UCSD-AML1 (cell line): ENCODE measurements around the gene MYO9A.
"Not testable (repeated sequence)": the region's sequence is repeated elsewhere in the genome, so short reads cannot be mapped to it uniquely, and the experiment has no call there.

Experiments
- DNase-seq: peaks from one replicate; lab custom pipeline; 2025; ENCODE audit not compliant: unreplicated experiment; lab: John Stamatoyannopoulos, UW

MYO9A gene

DNA sequence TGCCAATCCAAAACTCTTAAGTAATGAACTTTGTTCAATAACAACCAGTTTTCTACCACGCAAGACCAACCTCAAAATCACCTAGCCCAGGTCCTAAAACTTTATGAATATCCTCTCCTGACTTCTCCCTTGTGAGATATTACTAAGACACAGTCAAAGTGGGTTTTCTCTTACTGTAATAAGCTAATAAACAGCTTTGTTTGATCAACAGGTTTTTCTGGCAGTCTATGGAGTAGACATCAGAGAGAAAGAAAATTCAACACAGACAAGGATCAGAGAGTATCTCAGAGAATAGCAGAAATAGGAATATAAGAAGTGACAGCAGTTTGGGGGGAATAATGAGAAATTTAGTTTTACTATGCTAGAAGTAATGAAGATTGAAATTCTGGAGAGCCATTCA lies 228.0 kb downstream of the MYO9A start:
- no peak for DNase-seq

DNA sequence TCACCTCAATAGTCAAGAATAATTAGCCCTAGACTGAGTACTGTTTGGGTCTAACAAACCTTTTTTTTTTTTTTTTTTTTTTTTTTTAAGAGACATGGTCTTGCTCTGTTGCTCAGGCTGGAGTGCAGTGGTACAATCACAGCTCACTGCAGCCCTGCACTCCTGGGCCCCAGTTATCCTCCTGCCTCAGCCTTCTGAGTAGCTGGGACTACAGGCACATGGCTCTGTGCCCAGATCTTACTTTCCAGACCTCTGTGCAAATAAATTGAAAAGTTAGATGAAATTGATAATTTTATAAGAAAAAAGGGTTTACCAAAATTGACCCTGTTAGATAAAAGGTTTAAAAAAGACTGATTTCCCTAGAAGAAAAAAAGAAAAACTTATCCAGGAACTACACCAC lies 228.6 kb downstream of the MYO9A start:
- DNase-seq, result no peak

DNA sequence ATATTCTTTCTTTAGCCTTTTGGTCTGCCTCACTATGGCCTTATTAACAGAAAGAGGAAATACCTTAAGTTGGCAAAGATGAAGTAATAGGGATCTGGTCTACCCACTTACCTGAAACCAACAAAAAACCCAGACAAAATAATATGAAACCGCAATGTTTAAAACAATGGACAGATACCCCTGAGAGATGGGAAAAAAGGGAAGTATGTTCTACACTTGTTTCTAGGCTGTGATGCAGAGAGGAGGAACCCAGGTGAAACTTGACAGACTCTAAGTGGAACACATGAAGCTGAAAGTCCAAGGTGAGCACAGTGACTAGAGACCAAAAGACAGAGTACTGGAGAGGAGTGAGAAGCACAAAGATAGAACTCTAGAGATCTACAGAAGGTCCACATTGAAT lies 229.2 kb downstream of the MYO9A start:
- no peak for DNase-seq

DNA sequence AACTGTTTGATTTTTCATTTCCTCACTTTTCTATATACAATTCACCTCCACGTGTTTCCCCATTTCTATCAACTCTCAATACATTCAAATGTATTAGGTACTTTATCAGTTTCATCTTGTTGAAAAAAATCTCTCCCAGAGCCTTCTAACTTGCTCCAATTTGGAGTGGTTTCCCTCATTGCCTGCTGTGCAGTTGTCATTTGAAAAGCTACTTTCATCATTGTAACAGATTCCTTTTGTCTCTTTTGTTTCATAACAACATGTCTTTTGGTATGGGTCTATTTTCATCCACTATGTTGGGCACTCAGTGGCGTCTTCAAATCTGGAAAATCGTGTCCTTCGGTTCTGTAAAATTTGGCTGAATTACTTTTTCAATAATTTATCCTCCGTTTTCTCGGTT lies 232.6 kb downstream of the MYO9A start:
- no peak for DNase-seq

DNA sequence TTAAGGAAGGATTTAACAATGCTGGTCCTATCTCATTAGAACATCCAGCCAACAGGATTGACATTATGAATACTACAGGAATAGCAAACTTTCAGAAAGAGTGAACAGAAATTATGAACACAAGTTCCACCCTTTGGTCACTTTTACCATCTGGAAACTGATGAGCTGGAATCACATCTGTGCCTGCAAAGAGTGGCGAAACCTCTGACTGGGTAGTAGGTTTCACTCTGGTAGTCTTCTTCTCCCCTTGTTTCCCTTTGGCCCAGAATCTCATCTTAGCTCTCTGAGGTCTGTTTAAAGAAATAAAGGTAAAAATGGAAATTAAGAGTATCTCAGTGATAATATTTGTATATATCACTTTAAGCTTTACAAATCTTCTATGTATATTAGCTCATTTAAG lies 234.5 kb downstream of the MYO9A start:
- DNase-seq, result no peak

DNA sequence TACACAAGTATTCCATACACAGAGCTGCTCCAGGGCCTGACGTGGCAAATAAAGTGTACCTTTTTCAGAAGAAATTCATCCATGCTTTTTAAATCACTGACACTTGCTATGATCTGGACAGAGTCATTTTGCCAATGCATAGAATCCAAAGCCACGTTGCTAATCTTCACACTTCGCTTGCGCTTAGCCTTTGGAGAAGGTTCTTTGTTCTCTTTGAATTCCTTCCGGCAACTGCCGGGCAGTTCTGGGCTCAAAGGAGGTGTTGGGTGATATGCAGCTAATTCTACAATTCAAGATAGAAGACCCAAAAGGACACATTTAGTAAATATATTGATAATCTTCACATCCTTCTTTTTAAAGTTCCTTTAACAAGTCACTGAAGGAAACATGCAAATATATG lies 237.7 kb downstream of the MYO9A start:
- DNase-seq, result no peak

DNA sequence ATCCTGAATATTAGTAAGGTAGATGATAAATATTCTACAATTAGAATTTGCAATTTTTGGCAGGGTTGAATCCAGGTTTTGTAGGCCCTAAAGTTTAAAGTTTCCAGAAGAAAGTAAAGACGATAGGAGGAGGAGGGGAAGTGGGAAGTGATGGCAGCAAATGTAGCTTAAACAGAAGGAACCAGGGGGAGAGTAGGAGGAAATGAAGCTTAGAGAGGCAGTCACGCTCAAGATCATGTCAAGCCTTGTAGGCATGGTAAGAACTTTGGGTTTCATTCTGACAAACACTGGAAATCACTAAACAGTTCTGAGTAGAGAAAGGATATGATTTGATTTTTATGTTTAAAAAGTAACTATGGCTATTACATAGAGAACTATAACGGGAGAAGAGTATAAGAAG lies 243.7 kb downstream of the MYO9A start:
- DNase-seq, result no peak

DNA sequence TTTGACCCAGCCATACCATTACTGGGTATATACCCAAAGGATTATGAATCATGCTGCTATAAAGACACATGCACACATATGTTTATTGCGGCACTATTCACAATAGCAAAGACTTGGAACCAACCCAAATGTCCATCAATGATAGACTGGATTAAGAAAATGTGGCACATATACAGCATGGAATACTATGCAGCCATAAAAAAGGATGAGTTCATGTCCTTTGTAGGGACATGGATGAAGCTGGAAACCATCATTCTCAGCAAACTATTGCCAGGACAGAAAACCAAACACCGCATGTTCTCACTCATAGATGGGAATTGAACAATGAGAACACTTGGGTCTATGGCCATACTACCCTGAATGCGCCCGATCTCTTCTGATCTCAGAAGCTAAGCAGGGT lies 259.7 kb downstream of the MYO9A start:
- not testable (repeated sequence) for DNase-seq

DNA sequence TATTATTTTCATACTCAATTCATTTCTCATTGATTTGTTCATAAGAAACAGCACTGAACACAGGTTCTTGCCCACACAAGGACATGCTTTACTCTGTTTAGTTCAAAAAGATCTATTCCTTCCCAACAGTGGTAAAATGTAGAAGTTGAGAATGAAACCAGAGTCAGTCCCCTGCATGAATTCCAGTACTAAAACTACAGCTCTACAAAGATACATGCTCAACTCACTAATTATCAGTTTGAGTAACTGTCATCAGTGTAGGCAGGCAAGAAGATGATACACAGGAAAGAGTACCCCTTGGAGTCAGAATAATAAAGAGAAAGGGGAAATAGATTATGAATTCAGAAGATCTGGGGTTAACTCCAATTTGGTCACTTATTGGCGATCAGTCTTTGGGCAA lies 264.4 kb downstream of the MYO9A start:
- no peak for DNase-seq

DNA sequence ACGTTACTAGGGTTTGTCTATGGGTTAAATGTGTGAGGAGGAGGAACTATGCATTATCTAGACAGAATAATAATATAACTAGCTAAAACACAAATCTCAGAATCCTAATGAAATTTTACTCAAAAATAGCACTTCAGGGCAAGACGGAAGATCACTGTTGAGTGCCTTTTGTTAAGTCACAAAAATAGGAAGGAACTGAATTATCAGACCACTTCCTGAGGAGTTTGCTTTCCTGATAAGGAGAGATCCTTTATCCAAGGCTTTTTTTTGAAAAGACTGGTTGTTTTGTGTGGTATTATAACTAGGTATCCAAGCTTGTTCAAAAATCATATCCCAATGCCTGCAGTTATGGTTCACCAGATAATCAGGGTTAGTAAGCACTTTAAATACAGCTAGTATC lies 273.0 kb downstream of the MYO9A start:
- no peak for DNase-seq

DNA sequence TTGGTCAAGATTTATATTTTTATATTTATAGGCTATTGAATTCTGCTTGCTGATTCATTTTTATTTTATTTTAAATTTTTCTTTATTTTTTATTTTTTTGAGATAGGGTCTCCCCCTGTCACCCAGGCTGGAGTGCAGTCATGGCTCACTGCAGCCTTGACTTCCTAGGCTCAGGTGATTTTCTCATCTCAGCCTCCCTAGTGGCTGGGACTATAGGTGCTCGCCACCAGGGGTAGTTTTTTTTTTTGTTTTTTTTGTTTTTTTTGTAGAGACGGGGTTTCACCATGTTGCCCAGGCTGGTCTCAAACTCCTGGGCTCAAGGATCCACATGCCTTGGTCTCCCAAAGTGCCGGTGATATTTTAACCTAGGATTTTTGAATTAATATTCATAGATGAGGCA lies 276.4 kb downstream of the MYO9A start:
- DNase-seq, result no peak

DNA sequence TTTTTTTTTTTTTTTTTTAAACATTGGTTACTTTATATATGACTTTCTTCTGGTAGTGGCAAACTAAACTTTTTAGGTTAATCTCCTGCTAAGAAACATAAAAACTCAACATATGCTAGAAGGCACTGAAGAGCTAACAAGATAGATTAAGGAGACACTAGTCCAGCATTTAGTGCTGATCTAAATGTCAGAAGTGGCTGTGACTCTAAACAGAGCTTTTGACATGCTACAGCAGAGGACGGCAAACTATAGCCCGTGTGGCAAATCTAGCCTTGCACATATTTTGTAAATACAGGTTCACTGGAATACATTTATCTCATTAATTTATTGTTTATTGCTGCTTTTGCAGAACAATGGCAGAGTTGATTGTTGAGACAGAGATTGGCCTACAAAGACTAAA lies 287.0 kb downstream of the MYO9A start:
- no peak for DNase-seq

DNA sequence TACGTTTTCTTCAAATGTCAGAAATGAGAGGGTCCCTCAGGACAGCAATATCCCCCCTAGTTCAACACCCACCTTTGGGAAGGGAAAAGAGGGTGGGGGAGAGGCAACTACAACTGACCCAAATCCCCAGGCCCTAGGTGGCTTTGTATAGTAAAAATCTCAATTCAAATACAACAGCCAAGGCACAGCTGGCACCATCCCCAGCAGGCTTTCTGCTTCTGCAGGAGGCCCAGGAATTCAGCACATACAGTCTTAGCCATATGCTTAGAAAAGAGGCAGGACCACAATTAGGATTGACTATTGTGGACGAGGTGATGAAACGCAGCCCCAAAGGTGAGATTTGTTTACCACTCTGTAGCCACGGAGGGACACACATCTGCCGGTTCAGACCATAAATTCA lies 291.8 kb downstream of the MYO9A start:
- DNase-seq, result no peak

DNA sequence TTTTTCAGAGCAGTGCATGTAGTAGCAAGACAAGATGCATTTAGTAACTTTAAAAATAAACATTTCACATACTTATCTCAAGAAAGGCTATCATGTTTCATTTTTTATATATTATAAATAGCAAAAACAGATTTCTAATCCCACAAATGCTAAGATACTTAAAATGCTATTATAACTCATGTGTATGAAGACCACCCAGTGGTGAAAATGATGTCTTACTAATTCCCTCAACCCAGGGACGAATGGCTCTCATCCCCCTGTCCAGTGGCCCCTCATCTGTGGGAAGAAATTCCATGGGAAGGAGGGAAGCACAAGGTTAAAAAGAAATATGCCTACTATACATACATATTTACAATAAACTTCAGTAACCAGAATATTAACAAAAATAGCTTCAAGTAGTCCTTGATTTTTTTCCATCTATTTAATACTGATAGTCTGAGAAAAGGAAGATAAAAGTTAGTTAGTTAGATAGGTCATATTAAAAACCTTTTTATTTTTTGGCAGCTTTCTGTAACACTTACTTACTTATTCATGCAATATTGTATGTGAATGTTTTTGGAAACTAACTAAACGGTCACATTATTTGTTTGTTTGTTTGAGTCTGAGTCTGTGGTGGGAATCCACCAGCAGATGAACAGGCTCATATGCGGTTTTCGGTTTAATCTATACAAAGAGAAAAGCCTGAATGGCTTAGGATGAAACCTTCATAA lies 292.8 kb downstream of the MYO9A start:
- no peak for DNase-seq

DNA sequence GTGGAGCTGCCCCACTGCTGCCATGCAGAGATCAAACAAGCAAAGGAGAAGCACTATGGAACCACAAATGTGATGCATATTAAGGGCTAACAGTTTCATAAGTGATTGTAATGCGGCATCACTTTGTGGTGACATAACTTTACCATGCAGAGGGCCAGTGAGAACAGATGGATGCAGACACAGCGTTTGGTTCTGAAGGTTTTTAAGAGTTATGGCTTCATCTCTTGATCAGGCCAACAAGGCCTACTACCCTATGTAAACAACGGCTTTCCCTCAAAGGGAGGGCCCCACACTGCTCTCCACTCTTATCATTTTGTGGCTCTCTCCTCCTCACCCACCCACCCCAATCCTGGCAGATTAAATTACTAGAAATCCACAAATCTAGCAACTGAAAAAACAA lies 294.1 kb downstream of the MYO9A start:
- DNase-seq, result no peak

DNA sequence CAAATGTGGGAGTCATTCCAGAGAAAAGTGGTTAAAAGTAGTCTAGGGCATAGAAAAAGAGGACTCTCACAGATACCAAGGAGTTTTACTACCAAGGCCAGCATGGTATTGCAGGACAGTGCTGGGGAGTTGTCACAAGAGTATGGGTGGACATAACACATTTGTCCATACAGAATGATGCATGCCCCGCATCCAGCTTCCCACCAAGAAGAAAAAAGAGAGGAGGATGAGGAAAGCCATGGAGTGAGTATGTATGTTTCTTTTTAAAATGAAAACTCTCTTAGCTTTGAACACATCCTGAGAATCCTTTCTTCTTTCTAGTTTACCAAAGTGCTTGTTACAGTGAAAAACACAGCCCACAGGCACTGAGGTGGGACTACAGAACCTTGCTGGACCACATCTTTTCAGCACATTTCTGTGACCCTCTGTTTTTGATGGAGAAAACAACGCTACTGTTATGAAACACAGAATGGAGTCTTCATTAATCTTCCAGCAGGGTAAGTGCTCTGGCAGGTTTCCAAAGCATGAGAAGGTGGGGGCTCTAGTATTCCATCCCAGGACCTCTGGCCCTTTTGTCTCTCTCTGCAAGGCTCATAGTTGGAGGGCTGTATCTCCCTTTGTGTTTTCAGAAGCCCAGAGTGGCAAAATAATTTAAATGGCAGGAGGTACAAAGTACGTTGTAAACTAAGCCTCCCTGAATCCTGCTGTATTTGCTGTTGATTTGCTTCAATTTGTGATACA lies 294.9 kb downstream of the MYO9A start:
- DNase-seq, result no peak

DNA sequence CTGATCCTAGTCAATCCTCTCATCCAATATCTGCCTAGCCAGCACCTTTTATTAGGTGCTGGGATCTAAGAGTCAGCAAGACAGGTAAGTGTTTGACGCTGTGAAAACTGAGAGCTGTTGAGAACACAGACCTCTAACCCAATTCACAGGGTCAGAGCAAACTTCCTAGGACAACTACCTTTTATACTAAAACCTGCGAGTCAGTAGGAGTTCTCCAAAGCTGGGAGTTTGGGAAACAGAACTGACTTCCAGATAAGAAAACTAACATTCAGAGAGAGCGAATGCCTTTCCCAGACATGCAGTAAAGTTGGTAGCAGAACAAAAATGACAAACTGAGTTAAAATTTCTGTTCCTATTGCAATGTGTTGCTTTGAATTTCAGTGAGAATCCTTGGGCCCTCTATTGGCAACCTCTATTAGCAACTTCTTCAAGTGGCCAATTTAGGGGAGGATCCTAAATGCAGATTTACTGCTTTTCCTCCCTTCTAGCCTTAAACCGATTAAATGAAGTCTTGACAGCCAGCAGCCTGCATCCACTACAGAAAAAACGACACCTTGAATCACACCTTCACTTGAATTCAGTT lies 296.3 kb downstream of the MYO9A start:
- DNase-seq, result no peak

DNA sequence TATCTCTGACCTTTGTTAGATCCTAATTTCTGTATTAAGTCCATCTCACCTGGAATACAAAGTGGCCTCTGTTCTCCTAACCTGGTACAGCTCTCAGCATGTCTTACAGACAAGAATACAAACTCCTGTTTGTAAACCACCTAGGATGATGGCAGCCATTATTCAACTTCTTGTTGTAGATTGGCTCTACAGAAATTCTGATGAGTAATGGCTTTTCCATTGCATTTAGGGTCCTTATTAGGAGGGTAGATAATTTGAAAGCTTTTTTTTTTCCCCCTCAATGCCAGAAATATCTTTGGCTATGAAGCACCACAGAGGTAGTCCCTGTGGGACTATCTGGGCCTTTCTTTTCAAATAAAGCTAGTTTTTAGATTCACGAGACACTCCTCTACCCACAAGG lies 297.8 kb downstream of the MYO9A start:
- DNase-seq, result no peak

DNA sequence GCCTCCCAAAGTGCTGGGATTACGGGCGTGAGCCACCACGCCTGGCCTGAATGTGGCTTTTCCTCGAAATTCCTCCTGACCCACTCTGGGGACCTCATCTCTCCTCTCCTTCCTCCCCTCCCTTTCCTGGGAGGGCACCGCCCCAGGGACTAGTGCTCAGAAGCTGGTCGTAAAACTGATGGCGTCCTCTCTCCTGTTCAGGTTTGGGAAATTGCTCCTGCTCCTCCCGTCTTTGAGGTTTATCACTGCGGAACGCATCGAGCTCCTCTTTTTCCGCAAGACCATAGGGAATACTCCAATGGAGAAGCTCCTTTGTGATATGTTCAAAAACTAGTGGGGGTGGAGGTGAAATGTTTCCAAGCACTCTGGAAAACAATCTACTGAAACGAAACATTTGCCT lies 300.6 kb downstream of the MYO9A start:
- DNase-seq, result no peak

DNA sequence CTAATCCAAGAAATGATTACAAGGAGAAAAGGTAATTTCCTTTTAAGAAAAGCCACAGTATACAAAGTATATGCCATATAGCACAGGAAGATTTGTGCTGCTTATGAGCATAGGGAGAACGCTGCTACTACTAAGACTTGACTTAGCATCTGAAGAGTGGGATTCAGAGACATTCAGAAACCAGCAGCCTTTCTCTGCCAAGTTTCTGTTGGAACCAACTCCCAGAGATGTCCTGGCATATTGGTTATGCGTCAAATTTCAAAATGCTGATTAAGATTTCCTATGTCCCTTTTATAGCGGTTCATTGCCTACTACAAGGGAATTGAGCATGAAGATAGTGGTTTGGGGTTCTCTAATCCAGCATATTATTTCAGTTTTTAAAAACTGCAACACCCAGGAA lies 302.6 kb downstream of the MYO9A start:
- DNase-seq, result no peak

DNA sequence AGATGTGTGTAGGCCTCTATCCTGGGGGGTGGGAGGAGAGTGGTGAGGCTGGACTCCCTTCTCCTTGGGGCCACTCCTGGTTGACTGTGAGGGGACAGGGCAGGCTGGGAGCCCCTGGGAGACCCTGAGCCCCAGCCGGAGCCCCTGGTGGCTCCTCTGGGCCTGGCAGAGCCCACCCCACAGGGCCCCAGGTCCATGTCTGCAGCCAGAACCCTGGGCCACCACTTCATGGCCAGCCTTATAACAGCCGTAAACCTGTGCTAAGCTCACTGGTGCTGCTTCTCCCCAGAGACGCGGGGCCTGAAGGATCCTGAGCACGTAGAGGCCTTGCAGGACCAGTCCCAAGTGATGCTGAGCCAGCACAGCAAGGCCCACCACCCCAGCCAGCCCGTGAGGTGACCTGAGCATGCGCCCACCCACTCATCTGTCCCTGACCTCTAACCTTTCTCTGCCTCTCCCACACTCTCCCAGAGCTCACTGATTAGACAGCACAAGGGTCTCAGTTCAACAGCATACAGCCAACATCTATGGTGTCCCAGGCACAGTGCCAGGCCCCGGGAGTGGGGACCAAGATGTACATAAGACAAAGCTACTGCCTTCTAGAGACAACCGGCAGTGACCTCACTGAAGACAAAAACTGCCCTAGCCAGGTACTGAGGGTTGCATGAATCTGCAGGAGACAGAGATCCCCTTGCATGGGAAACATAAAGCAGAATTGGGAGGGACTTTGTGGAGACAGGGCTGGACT lies 304.1 kb downstream of the MYO9A start:
- DNase-seq, result no peak
